H1 (cell line): ENCODE data around the gene LRP8. TPM values are rescaled to one million over a fixed set of nuclear protein-coding genes. Genes with fewer than 3 reads are reported as not detected.

Experiments
- CTCF ChIA-PET: fragments of 300-600 bp; sonication (Branson Sonifier 250); formaldehyde crosslinking; loops from one replicate; lab custom pipeline; 2021; ENCODE audit not compliant: partially characterized antibody; lab: Charles Lee
- POLR2A ChIA-PET: fragments of 300-600 bp; sonication (Branson Sonifier 250); formaldehyde crosslinking; loops from one replicate; lab custom pipeline; 2021; ENCODE audit warnings: inconsistent platforms; ENCODE audit not compliant: partially characterized antibody; lab: Charles Lee
- DNase-seq, 2 experiments: peaks; one replicate each; pipeline versions ENCODE4 v3.0.0 to v3.0.0-alpha.2; 2010 to 2022; ENCODE audit warnings: low spot score in 2 of 2, low read depth in 1 of 2, mixed read lengths in 1 of 2
- FAIRE-seq: peaks from 2 replicates; lab custom pipeline; 2011; peaks lifted over from hg19 to GRCh38; lab: Jason Lieb, UNC
- H2AFZ ChIP-seq: 2 replicates; pipeline ENCODE4 v1.8.1; 2012; ENCODE audit warnings: low read length, inconsistent platforms
- H2AK5ac ChIP-seq: 2 replicates; pipeline ENCODE4 v1.6.1; 2013; ENCODE audit warnings: low read depth, low read length
- H2BK120ac ChIP-seq: replicated peaks from 2 replicates; pipeline ENCODE3; 2013; ENCODE audit warnings: low read depth, low read length, inconsistent platforms
- H2BK12ac ChIP-seq: 2 replicates; pipeline ENCODE4 v1.6.1; 2013; ENCODE audit warnings: low read depth, low read length
- H2BK15ac ChIP-seq: 2 replicates; pipeline ENCODE4 v1.6.1; 2013; ENCODE audit warnings: low read length
- H2BK20ac ChIP-seq: 2 replicates; pipeline ENCODE4 v1.6.1; 2013; ENCODE audit warnings: low read length
- H2BK5ac ChIP-seq: 2 replicates; pipeline ENCODE4 v1.6.1; 2013; ENCODE audit warnings: low read depth, low read length
- H3K14ac ChIP-seq: 2 replicates; pipeline ENCODE4 v1.6.1; 2013; ENCODE audit warnings: inconsistent platforms; ENCODE audit not compliant: insufficient read length
- H3K18ac ChIP-seq: 2 replicates; pipeline ENCODE4 v1.6.1; 2013; ENCODE audit warnings: low read length; ENCODE audit errors: extremely low read depth
- H3K23ac ChIP-seq: 2 replicates; pipeline ENCODE4 v1.6.1; 2013; ENCODE audit warnings: inconsistent platforms; ENCODE audit not compliant: insufficient read length
- H3K23me2 ChIP-seq: 2 replicates; pipeline ENCODE4 v1.6.1; 2013; ENCODE audit warnings: low read depth, low read length
- H3K27ac ChIP-seq: 2 replicates; pipeline ENCODE4 v1.6.1; 2011; ENCODE audit warnings: low read depth, low read length, inconsistent platforms
- H3K27me3 ChIP-seq, 4 experiments: replicated peaks in 1 of 4; 1 replicate in 1 of 4; 2 replicates in 3 of 4; pipeline versions ENCODE4 v1.6.1 to v1.8.1; 2011 to 2013; ENCODE audit warnings: low read length in 3 of 4, mild to moderate bottlenecking in 3 of 4, inconsistent platforms in 2 of 4, mixed read lengths in 2 of 4, moderate library complexity in 1 of 4; ENCODE audit not compliant: control insufficient read depth in 3 of 4, insufficient read depth in 3 of 4; ENCODE audit errors: extremely low read depth in 1 of 4
- H3K36me3 ChIP-seq, 4 experiments: 2 replicates each; pipeline versions ENCODE4 v1.6.1 to v1.8.1; 2011 to 2013; ENCODE audit warnings: mild to moderate bottlenecking in 4 of 4, low read length in 3 of 4, moderate library complexity in 2 of 4, control low read depth in 1 of 4, inconsistent platforms in 1 of 4; ENCODE audit not compliant: insufficient read depth in 4 of 4, control insufficient read depth in 2 of 4
- H3K4ac ChIP-seq: replicated peaks from 2 replicates; pipeline ENCODE3; 2013; ENCODE audit warnings: low read length, low read depth, mixed read lengths, inconsistent platforms; ENCODE audit not compliant: insufficient read length
- H3K4me1 ChIP-seq, 4 experiments: replicated peaks in 1 of 4; 1 replicate in 1 of 4; 2 replicates in 3 of 4; pipeline versions ENCODE4 v1.6.1 to v1.8.1; 2011 to 2013; ENCODE audit warnings: low read length in 3 of 4, inconsistent platforms in 2 of 4, mixed read lengths in 1 of 4; ENCODE audit not compliant: insufficient read depth in 4 of 4, control insufficient read depth in 3 of 4
- H3K4me2 ChIP-seq, 2 experiments: 2 replicates each; pipeline versions ENCODE4 v1.6.1 to v1.8.1; 2011 to 2013; ENCODE audit warnings: low read depth in 2 of 2, low read length in 2 of 2, control low read depth in 1 of 2, inconsistent platforms in 1 of 2, mild to moderate bottlenecking in 1 of 2; ENCODE audit not compliant: insufficient read depth in 1 of 2
- H3K4me3 ChIP-seq, 4 experiments: fragments of 200-600, 300-600 bp in 1 of 4; sonication (generic), shearing (Covaris generic), sonication (Bioruptor Twin) in 1 of 4; 2 replicates each; pipeline versions ENCODE4 v1.5.1 to v1.8.1; 2011 to 2016; ENCODE audit warnings: low read length in 4 of 4, low read depth in 3 of 4, control low read depth in 2 of 4, inconsistent platforms in 2 of 4, mild to moderate bottlenecking in 2 of 4, mixed read lengths in 1 of 4, moderate library complexity in 1 of 4; ENCODE audit not compliant: insufficient read depth in 2 of 4; ENCODE audit errors: extremely low read depth in 1 of 4
- H3K56ac ChIP-seq: replicated peaks from 2 replicates; pipeline ENCODE3; 2013; ENCODE audit warnings: low read depth, mild to moderate bottlenecking, mixed read lengths, low read length, inconsistent platforms; ENCODE audit not compliant: insufficient read length
- H3K79me1 ChIP-seq: 2 replicates; pipeline ENCODE4 v1.6.1; 2013; ENCODE audit warnings: low read depth, low read length, control low read depth
- H3K79me2 ChIP-seq, 2 experiments: 2 replicates each; pipeline versions ENCODE4 v1.6.1 to v1.8.1; 2012 to 2013; ENCODE audit warnings: low read length in 2 of 2, mild to moderate bottlenecking in 2 of 2, inconsistent platforms in 1 of 2; ENCODE audit not compliant: insufficient read depth in 2 of 2, control insufficient read depth in 1 of 2
- H3K9ac ChIP-seq, 4 experiments: replicated peaks in 1 of 4; 1 replicate in 1 of 4; 2 replicates in 3 of 4; pipeline versions ENCODE4 v1.6.1 to v1.8.1; 2011 to 2013; ENCODE audit warnings: low read depth in 3 of 4, low read length in 3 of 4, control low read depth in 2 of 4, mild to moderate bottlenecking in 2 of 4, moderate library complexity in 2 of 4, inconsistent platforms in 1 of 4; ENCODE audit errors: extremely low read depth in 1 of 4
- H3K9me3 ChIP-seq, 2 experiments: 2 replicates each; pipeline versions ENCODE4 v1.6.1 to v1.8.1; 2012 to 2013; ENCODE audit warnings: mild to moderate bottlenecking in 2 of 2, moderate library complexity in 2 of 2, control low read depth in 1 of 2, inconsistent platforms in 1 of 2, low read depth in 1 of 2, low read length in 1 of 2, mixed read lengths in 1 of 2; ENCODE audit not compliant: insufficient read depth in 2 of 2
- H4K20me1 ChIP-seq, 2 experiments: replicated peaks in 1 of 2; 2 replicates each; pipeline versions ENCODE3 to v1.8.1; 2011 to 2013; ENCODE audit warnings: inconsistent platforms in 2 of 2, low read length in 2 of 2, mild to moderate bottlenecking in 1 of 2; ENCODE audit not compliant: insufficient read depth in 2 of 2, control insufficient read depth in 1 of 2
- H4K5ac ChIP-seq: 2 replicates; pipeline ENCODE4 v1.6.1; 2013; ENCODE audit warnings: low read length, low read depth, mixed read lengths, inconsistent platforms; ENCODE audit not compliant: insufficient read length
- H4K8ac ChIP-seq: 2 replicates; pipeline ENCODE4 v1.8.0; 2013; ENCODE audit warnings: mild to moderate bottlenecking, moderate library complexity, low read length, inconsistent platforms; ENCODE audit not compliant: insufficient read depth; ENCODE audit errors: extremely low read depth
- H4K91ac ChIP-seq: replicated peaks from 2 replicates; pipeline ENCODE3; 2013; ENCODE audit warnings: low read length, mixed read lengths, inconsistent platforms; ENCODE audit not compliant: insufficient read length
- BRCA1 ChIP-seq: IDR thresholded peaks from 2 replicates; pipeline ENCODE4 v1.6.1; 2012; ENCODE audit warnings: low read depth, low read length, improper control_type of control experiment
- EP300 ChIP-seq, 2 experiments: IDR thresholded peaks; 1 replicate in 1 of 2; 2 replicates in 1 of 2; pipeline ENCODE4 v1.6.1; 2011 to 2012; ENCODE audit warnings: low read depth in 2 of 2, low read length in 2 of 2, mild to moderate bottlenecking in 2 of 2, borderline replicate concordance in 1 of 2, inconsistent platforms in 1 of 2, moderate library complexity in 1 of 2
- TEAD4 ChIP-seq: IDR thresholded peaks from 2 replicates; pipeline ENCODE4 v1.6.1; 2012; ENCODE audit warnings: low read depth, low read length, inconsistent platforms, mixed read lengths
- WGBS, 2 experiments: shearing (Covaris generic) in 1 of 2; methylation state at CpG; one replicate each; pipeline versions ENCODE4 v1.1.6 to v1.1.7; 2013 to 2015; ENCODE audit warnings: low lambda C conversion rate in 2 of 2, mixed read lengths in 2 of 2, inconsistent platforms in 1 of 2, low coverage in 1 of 2, missing lambda C conversion rate in 1 of 2; ENCODE audit not compliant: insufficient replicate concordance in 2 of 2, insufficient coverage in 1 of 2, insufficient read length in 1 of 2; ENCODE audit errors: extremely low coverage in 1 of 2, missing lambda C conversion rate in 1 of 2; 5-methylcytosine and 5-hydroxymethylcytosine counted together
- polyA plus RNA-seq, 7 experiments: library from polyadenylated mRNA; depleted of rRNA in 3 of 7; stranded (reverse) in 5 of 7; unstranded in 2 of 7; fragments of >200 nt in 5 of 7; fragments of 200-250 nt in 2 of 7; gene quantifications; 1 replicate in 5 of 7; 2 replicates in 1 of 7; 4 replicates in 1 of 7; pipeline versions ENCODE4 v1.2.1 to v1.2.3, GENCODE V29; 2011 to 2013; ENCODE audit warnings: missing spikeins in 2 of 7, mixed read lengths in 2 of 7
- total RNA-seq: library from RNA; stranded (reverse); fragmentation: NEBNext Ultra II Directional; extraction: Animal tissue kit (Norgen Biotek cat#: 25700); gene quantifications from 2 replicates; pipeline ENCODE4 v1.2.1, GENCODE V29; 2021

The LRP8 gene
- total and polyA plus RNA-seq, 2 of the 8 experiments (the other 6 are each of a cell fraction or from before 2014, with no cell fraction given), result 63.2 to 66.4 TPM

DNA sequence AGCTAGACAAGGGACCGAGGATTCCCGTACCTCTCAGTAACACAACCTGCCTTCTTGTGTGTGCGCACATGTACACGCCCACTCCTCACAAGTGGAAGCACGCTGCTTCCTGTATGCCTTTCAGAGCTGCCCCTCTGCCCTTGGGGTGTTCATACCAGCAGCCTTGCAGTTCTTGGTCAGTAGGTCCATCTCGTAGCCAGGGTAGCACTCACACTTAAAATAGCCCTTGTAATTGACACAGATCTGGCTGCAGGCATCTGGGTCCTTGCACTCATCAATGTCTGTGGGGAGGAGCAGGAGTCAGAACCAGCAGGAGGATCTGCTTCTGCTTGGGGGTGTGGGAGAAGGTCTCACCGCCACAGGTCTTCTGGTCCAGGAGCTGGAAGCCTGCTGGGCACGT lies 57.0 kb downstream of the LRP8 start:
- no peaks in the 10 kb centered on the region for H3K9me3 ChIP-seq
- no peak overlapping the region for H2BK15ac ChIP-seq
- H3K14ac ChIP-seq, result no peak overlapping the region
- peaks cover 0 to 8% of the 10 kb centered on the region in 2 experiments for H4K20me1 ChIP-seq
- H3K23ac ChIP-seq, result no peak overlapping the region
- H3K36me3 ChIP-seq, result peaks cover 12 to 67% (median 51%) of the 10 kb centered on the region in 4 experiments; a peak in 7 of 8 replicates
- H2AK5ac ChIP-seq, result no peak overlapping the region
- no peaks in the 10 kb centered on the region for H3K79me2 ChIP-seq
- H4K5ac ChIP-seq, result no peak overlapping the region
- H3K4me1 ChIP-seq, result no peaks in the 10 kb centered on the region
- no peak overlapping the region for H3K56ac ChIP-seq
- H3K4me3 ChIP-seq, result no peak overlapping the region
- DNase-seq (no peak), FAIRE-seq (no peak)
- H4K8ac ChIP-seq, result no peak overlapping the region
- H4K91ac ChIP-seq, result no peak overlapping the region
- H2BK12ac ChIP-seq, result no peak overlapping the region
- H3K4ac ChIP-seq, result no peak overlapping the region
- WGBS, 2 experiments, result 82% methylated on average over 8 of the region's 8 CpGs; no CpG with 5 or more reads in 1 of the 2 experiments
- no peaks in the 10 kb centered on the region for H3K27me3 ChIP-seq
- no peak overlapping the region for H3K9ac ChIP-seq
- POLR2A ChIA-PET, result interaction anchor here (1.7 kb wide), 1 partner anchor 11 kb away, joined by 4 read pairs; no protein-coding TSS in a partner anchor
- H3K18ac ChIP-seq, result no peak overlapping the region
- H3K23me2 ChIP-seq, result no peaks in the 10 kb centered on the region
- no peak overlapping the region for H2BK5ac ChIP-seq
- H2BK20ac ChIP-seq, result no peak overlapping the region
- H3K79me1 ChIP-seq, result 0 out of 2 replicates have a peak, but pooled peaks cover 3% of the 10 kb centered on the region
- H2BK120ac ChIP-seq, result no peak overlapping the region
- CTCF ChIA-PET, result interaction anchor here (1.1 to 1.5 kb wide), 3 partner anchors 8 to 174 kb away, joined by 3 to 4 read pairs (median 3); no protein-coding TSS in a partner anchor
- no peak overlapping the region for H2AFZ ChIP-seq
- TF ChIP-seq TEAD4 (no peak), BRCA1 (no peak), EP300 (IDR thresholded peaks at IDR 0.05; ENCODE audit: borderline replicate concordance in 1 of 2, low read depth in 2 of 2, low read length in 2 of 2) (no peak)
- TF ChIP-seq, all 59 proteins: peak for 0
- Histone ChIP-seq H3K4me2 (no peak overlapping the region), H3K27ac (no peak overlapping the region)
